K562 (cell line): Measurements from ENCODE around the gene ZNF358. TPM values are rescaled to one million over a fixed set of nuclear protein-coding genes. Genes with fewer than 3 reads are reported as not detected.
A peak's percentile ranks its signal among the peaks of the same experiment; 100 is the strongest.

Experiments
- ATAC-seq: fragments of 200-7000 bp; cut with Tn5 transposase; 3 replicates; pipeline ENCODE4 v1.9.1; 2020; ENCODE audit warnings: moderate library complexity
- BruUV-seq: library from RNA; stranded (reverse); fragments of 400-500 nt; replicated peaks from 2 replicates; lab custom pipeline; 2021; lab: Mats Ljungman, UMichigan
- CTCF ChIA-PET: fragments of 300-600 bp; formaldehyde crosslinking; extraction: SDS; loops from one replicate; lab custom pipeline; 2021; ENCODE audit warnings: low intra/inter-chr PET ratio; lab: Yijun Ruan, JAX
- POLR2A ChIA-PET: fragments of 300-600, 350-650 bp; sonication (Branson Sonifier 250); formaldehyde crosslinking; extraction: SDS; loops from one replicate; lab custom pipeline; 2021; ENCODE audit warnings: antibody characterized with exemption, inconsistent platforms; lab: Yijun Ruan, JAX
- DNase-seq, 4 experiments: peaks; one replicate each; pipeline versions ENCODE4 v3.0.0 to v3.0.0-alpha.2; 2011 to 2018; ENCODE audit warnings: low spot score in 3 of 4, mixed read lengths in 3 of 4; ENCODE audit errors: extremely low read depth in 1 of 4
- FAIRE-seq: peaks from 2 replicates; lab custom pipeline; 2011; peaks lifted over from hg19 to GRCh38; lab: Jason Lieb, UNC
- H2AFZ ChIP-seq: 2 replicates; pipeline ENCODE4 v1.6.0; 2011; ENCODE audit warnings: low read depth, low read length, control low read depth, inconsistent platforms
- H3K27ac ChIP-seq: fragments of 200-600 bp; 3 replicates; pipeline ENCODE4 v1.8.0; 2011; ENCODE audit warnings: low read depth, mild to moderate bottlenecking, control low read depth, inconsistent platforms, low read length, moderate library complexity, mixed read lengths; ENCODE audit errors: extremely low read depth
- H3K27me3 ChIP-seq, 2 experiments: fragments of 300-600 bp in 1 of 2; 2 replicates in 1 of 2; 3 replicates in 1 of 2; pipeline versions ENCODE4 v1.6.0 to v1.8.0; 2011; ENCODE audit warnings: inconsistent platforms in 2 of 2, low read length in 2 of 2, mild to moderate bottlenecking in 1 of 2, mixed read lengths in 1 of 2, moderate library complexity in 1 of 2; ENCODE audit not compliant: control insufficient read depth in 2 of 2, insufficient read depth in 2 of 2
- H3K36me3 ChIP-seq: fragments of 300-600 bp; 3 replicates; pipeline ENCODE4 v1.8.0; 2011; ENCODE audit warnings: mild to moderate bottlenecking, low read length, inconsistent platforms; ENCODE audit not compliant: control insufficient read depth, insufficient read depth
- H3K4me1 ChIP-seq, 2 experiments: fragments of 200-600 bp in 1 of 2; replicated peaks in 1 of 2; 2 replicates in 1 of 2; 3 replicates in 1 of 2; pipeline versions ENCODE4 v1.5.1 to v1.8.0; 2011; ENCODE audit warnings: inconsistent platforms in 2 of 2, low read length in 2 of 2, mild to moderate bottlenecking in 1 of 2, mixed read lengths in 1 of 2, moderate library complexity in 1 of 2; ENCODE audit not compliant: control insufficient read depth in 2 of 2, insufficient read depth in 2 of 2
- H3K4me2 ChIP-seq: 2 replicates; pipeline ENCODE4 v1.6.1; 2011; ENCODE audit warnings: low read length, control low read depth, inconsistent platforms, mixed read lengths; ENCODE audit not compliant: insufficient read depth
- H3K4me3 ChIP-seq: fragments of 200-600 bp; sonication (generic), shearing (Covaris generic); 2 replicates; pipeline ENCODE4 v1.5.1; 2016; ENCODE audit warnings: control low read depth, inconsistent platforms
- H3K79me2 ChIP-seq: fragments of 200-600 bp; 3 replicates; pipeline ENCODE4 v1.8.0; 2011; ENCODE audit warnings: low read length, inconsistent platforms; ENCODE audit not compliant: control insufficient read depth, insufficient read depth
- H3K9ac ChIP-seq, 2 experiments: 2 replicates each; pipeline versions ENCODE4 v1.6.0 to v1.6.1; 2011; ENCODE audit warnings: low read depth in 2 of 2, low read length in 2 of 2, control low read depth in 1 of 2, inconsistent platforms in 1 of 2, mild to moderate bottlenecking in 1 of 2, mixed read lengths in 1 of 2; ENCODE audit not compliant: insufficient read depth in 1 of 2
- H3K9me1 ChIP-seq: one replicate; pipeline ENCODE4 v1.6.0; 2011; ENCODE audit warnings: inconsistent platforms, mild to moderate bottlenecking, low read length, moderate library complexity; ENCODE audit not compliant: control insufficient read depth, insufficient read depth
- H3K9me3 ChIP-seq: replicated peaks from 2 replicates; pipeline ENCODE4 v1.5.1; 2011; ENCODE audit warnings: low read depth, low read length, inconsistent platforms; ENCODE audit not compliant: control insufficient read depth, insufficient read depth
- H4K20me1 ChIP-seq: replicated peaks from 2 replicates; pipeline ENCODE4 v1.6.1; 2011; ENCODE audit warnings: low read length, inconsistent platforms, mixed read lengths; ENCODE audit not compliant: control insufficient read depth, insufficient read depth
- ADNP ChIP-seq: fragments of 200-800 bp; sonication (Bioruptor generic); IDR thresholded peaks from 2 replicates; pipeline ENCODE4 v1.6.1; 2016; ENCODE audit warnings: missing genetic modification characterization, missing compliant biosample characterization
- BCOR ChIP-seq: fragments of 450-650 bp; IDR thresholded peaks from 2 replicates; pipeline ENCODE4 v1.6.1; 2016
- BHLHE40 ChIP-seq: IDR thresholded peaks from 2 replicates; pipeline ENCODE4 v1.6.1; 2011; ENCODE audit warnings: low read length, improper control_type of control experiment
- CBX3 ChIP-seq, 2 experiments: IDR thresholded peaks; 1 replicate in 1 of 2; 2 replicates in 1 of 2; pipeline ENCODE4 v1.6.1; 2012; ENCODE audit warnings: inconsistent platforms in 2 of 2, low read length in 2 of 2, borderline replicate concordance in 1 of 2, control low read depth in 1 of 2
- CHD2 ChIP-seq: IDR thresholded peaks from 2 replicates; pipeline ENCODE4 v1.6.1; 2011; ENCODE audit warnings: low read depth, low read length
- CHD4 ChIP-seq: fragments of 200-600 bp; sonication (generic); IDR thresholded peaks from 3 replicates; pipeline ENCODE4 v1.6.1; 2012; ENCODE audit warnings: low read depth, mild to moderate bottlenecking, mixed read lengths, low read length, inconsistent platforms; ENCODE audit not compliant: insufficient read depth, insufficient replicate concordance, poor library complexity, severe bottlenecking
- EGR1 ChIP-seq: fragments of 450-650 bp; conservative IDR thresholded peaks from 2 replicates; pipeline ENCODE4 v1.6.1; 2017; ENCODE audit warnings: mild to moderate bottlenecking
- FOXA1 ChIP-seq: fragments of 450-650 bp; IDR thresholded peaks from 2 replicates; pipeline ENCODE4 v1.6.1; 2016; ENCODE audit warnings: mild to moderate bottlenecking, borderline replicate concordance
- GATA2 ChIP-seq: sonication (generic); formaldehyde crosslinking; IDR thresholded peaks from 2 replicates; pipeline ENCODE4 v1.4.0; 2020; ENCODE audit warnings: mild to moderate bottlenecking, missing genetic modification reagents
- HDAC2 ChIP-seq: fragments of 450-650 bp; IDR thresholded peaks from 2 replicates; pipeline ENCODE4 v1.6.1; 2016; ENCODE audit warnings: mild to moderate bottlenecking
- HNRNPLL ChIP-seq: fragments of 200-400 bp; formaldehyde crosslinking; IDR thresholded peaks from 2 replicates; pipeline ENCODE4 v1.6.1; 2017; ENCODE audit warnings: low read length, low read depth, mild to moderate bottlenecking; ENCODE audit not compliant: poor library complexity, severe bottlenecking
- KDM1A ChIP-seq, 2 experiments: fragments of 450-650 bp; IDR thresholded peaks; 2 replicates each; pipeline ENCODE4 v1.6.1; 2016; ENCODE audit warnings: mild to moderate bottlenecking in 2 of 2
- NCOA4 ChIP-seq: fragments of 450-650 bp; IDR thresholded peaks from 2 replicates; pipeline ENCODE4 v1.6.1; 2018; ENCODE audit warnings: mild to moderate bottlenecking; ENCODE audit not compliant: partially characterized antibody
- RBM25 ChIP-seq: fragments of 200-400 bp; formaldehyde crosslinking; IDR thresholded peaks from 2 replicates; pipeline ENCODE4 v1.6.1; 2018; ENCODE audit warnings: low read length, low read depth, moderate library complexity; ENCODE audit not compliant: severe bottlenecking
- RCOR1 ChIP-seq, 2 experiments: IDR thresholded peaks; 2 replicates each; pipeline ENCODE4 v1.6.1; 2012; ENCODE audit warnings: low read depth in 2 of 2, low read length in 2 of 2, borderline replicate concordance in 1 of 2, improper control_type of control experiment in 1 of 2
- SIN3B ChIP-seq: fragments of 450-650 bp; IDR thresholded peaks from 2 replicates; pipeline ENCODE4 v1.6.1; 2017; ENCODE audit warnings: low read depth, mild to moderate bottlenecking, moderate library complexity
- SIRT6 ChIP-seq: IDR thresholded peaks from one replicate; pipeline ENCODE4 v1.6.1; 2012; ENCODE audit warnings: low read depth, mild to moderate bottlenecking, control low read depth, inconsistent platforms, low read length, moderate library complexity
- SMARCA5 ChIP-seq: fragments of 450-650 bp; IDR thresholded peaks from 2 replicates; pipeline ENCODE4 v1.6.1; 2016
- SRSF9 ChIP-seq: fragments of 200-400 bp; formaldehyde crosslinking; IDR thresholded peaks from 2 replicates; pipeline ENCODE4 v1.6.1; 2017; ENCODE audit warnings: low read depth, low read length, borderline replicate concordance
- ZBTB17 ChIP-seq: fragments of 450-650 bp; formaldehyde crosslinking; IDR thresholded peaks from 2 replicates; pipeline ENCODE4 v1.4.0; 2020; ENCODE audit warnings: mild to moderate bottlenecking
- ZBTB49 ChIP-seq: sonication (generic); formaldehyde crosslinking; IDR thresholded peaks from 2 replicates; pipeline ENCODE4 v1.8.0; 2022; ENCODE audit warnings: missing genetic modification reagents, mild to moderate bottlenecking, borderline replicate concordance
- whole genome bisulfite sequencing: fragments of 100-300 bp; shearing (Covaris generic); methylation state at CpG from one replicate; pipeline ENCODE4 v1.1.6; 2016; ENCODE audit warnings: low coverage, mixed read lengths; ENCODE audit not compliant: insufficient coverage; ENCODE audit errors: missing lambda C conversion rate; 5-methylcytosine and 5-hydroxymethylcytosine counted together
- in situ Hi-C: fragments of 300-500 bp; cut with MboI; formaldehyde crosslinking; loops from 4 replicates; pipeline ENCODE4 v1.15.0; 2018; ENCODE audit warnings: inconsistent platforms, mixed read lengths
- intact Hi-C: fragments of 100-400 bp; cut with micrococcal nuclease; formaldehyde crosslinking; loops from 2 replicates; pipeline ENCODE4 v1.14.2; 2022
- polyA plus RNA-seq, 8 experiments: library from polyadenylated mRNA; depleted of rRNA in 4 of 8; stranded (reverse) in 5 of 8; unstranded in 3 of 8; fragments of >200 nt; fragmentation: Nextera tagmentation in 2 of 8; fragmentation: Illumina TruSeq in 1 of 8; extraction: Ambion mirVana in 2 of 8; extraction: Trizol in 1 of 8; gene quantifications; 2 replicates each; pipeline versions ENCODE4 v1.2.1 to v1.2.3, GENCODE V29; 2011 to 2014; ENCODE audit warnings: inconsistent platforms in 1 of 8, missing spikeins in 1 of 8
- total RNA-seq, 7 experiments: library from RNA; depleted of rRNA in 6 of 7; stranded (reverse); fragments of >200 nt in 6 of 7; fragmentation: Illumina TruSeq in 2 of 7; extraction: Trizol in 2 of 7; gene quantifications; 2 replicates each; pipeline versions ENCODE4 v1.2.1 to v1.2.3, GENCODE V29; 2011 to 2021; ENCODE audit warnings: low replicate concordance in 1 of 7

ZNF358 gene
- total and polyA plus RNA-seq, 9 of the 15 experiments (the other 6 are each of a cell fraction or from before 2014, with no cell fraction given) = 0.04 to 17.2 (median 4.9) TPM

GRCh38 chr19:7500811-7501450 lies 15.0 kb upstream of the ZNF358 start (continued):
- no peak for TF ChIP-seq GATA2

- 5% methylated on average over 2 of the region's 2 CpGs for WGBS
- ChIA-PET CTCF (no interaction called here), POLR2A (interaction anchor here (0.6 kb wide), 1 partner anchor 33 kb away, joined by 3 read pairs; the partner anchor contains the start of gene PNPLA6)
Observed at GRCh38 chr19:7502552-7502951, 13.4 kb upstream of the ZNF358 start.

More at GRCh38 chr19:7502552-7502951, 13.4 kb upstream of the ZNF358 start:
- Histone ChIP-seq H3K4me1 (peaks cover 14 to 42% of the 10 kb centered on the region in 2 experiments; a peak in 4 of 5 replicates), H3K27me3 (no peaks in the 10 kb centered on the region), H3K79me2 (no peaks in the 10 kb centered on the region), H3K36me3 (no peaks in the 10 kb centered on the region), H3K9me1 (no peaks in the 10 kb centered on the region), H4K20me1 (no peaks in the 10 kb centered on the region), H2AFZ (no peak overlapping the region), H3K27ac (no peak overlapping the region), H3K4me3 (no peak overlapping the region), H3K9me3 (no peaks in the 10 kb centered on the region), H3K4me2 (no peak overlapping the region), H3K9ac (no peak overlapping the region)
- no TSS peak for BruUV-seq
- TF ChIP-seq ZBTB49 (CRISPR knock-in tag) = no peak
- no peak for TF ChIP-seq EGR1
- TF ChIP-seq BHLHE40 = no peak
- TF ChIP-seq HDAC2 = peak; percentile 43; the same call in 1 of the 2 replicates
- TF ChIP-seq RBM25 = peak; percentile 97
- no peak for TF ChIP-seq FOXA1
- no peak for TF ChIP-seq SIN3B
- TF ChIP-seq BCOR = peak; percentile 90
- no peak for TF ChIP-seq NCOA4
- TF ChIP-seq HNRNPLL = no peak
- 0 out of 2 replicates have a peak, but pooled peaks have one; percentile 31 for TF ChIP-seq SMARCA5
- no peak for TF ChIP-seq SRSF9
- TF ChIP-seq ZBTB17 = no peak
- TF ChIP-seq KDM1A (IDR thresholded peaks at IDR 0.05) = peak; percentile 76 to 89
- 0 out of 3 replicates have a peak, but pooled peaks of 1 of the 2 experiments have one; percentile 48 for TF ChIP-seq CBX3 (IDR thresholded peaks at IDR 0.05; ENCODE audit: borderline replicate concordance in 1 of 2, low read length in 2 of 2)
- peak; percentile 56 to 59; a peak in 2 of 4 replicates for TF ChIP-seq RCOR1 (IDR thresholded peaks at IDR 0.05; ENCODE audit: borderline replicate concordance in 1 of 2, low read depth in 2 of 2, low read length in 2 of 2)
- peak; percentile 71; the same call in 1 of the 2 replicates for TF ChIP-seq ADNP (tag)
- TF ChIP-seq CHD4 = peak; percentile 66
- no peak for TF ChIP-seq SIRT6
- TF ChIP-seq CHD2 = no peak
- DNase-seq = no peak
- in situ Hi-C loops = no loop called here
- ATAC-seq = no peak
- no peak for FAIRE-seq
- intact Hi-C loops = no loop called here
